K562 (cell line): ENCODE results near the gene CALHM4. TPM values are rescaled to one million over a fixed set of nuclear protein-coding genes. Genes with fewer than 3 reads are reported as not detected.

ENCODE experiments used
- REST ChIP-seq, 2 experiments: fragments of 450-650 bp; formaldehyde crosslinking in 1 of 2; IDR thresholded peaks; 2 replicates each; pipeline versions ENCODE4 v1.4.0 to v1.6.1; 2014 to 2020; ENCODE audit warnings: mild to moderate bottlenecking in 2 of 2, borderline replicate concordance in 1 of 2, low read depth in 1 of 2
- polyA plus RNA-seq, 8 experiments: library from polyadenylated mRNA; depleted of rRNA in 4 of 8; stranded (reverse) in 5 of 8; unstranded in 3 of 8; fragments of >200 nt; fragmentation: Nextera tagmentation in 2 of 8; fragmentation: Illumina TruSeq in 1 of 8; extraction: Ambion mirVana in 2 of 8; extraction: Trizol in 1 of 8; gene quantifications; 2 replicates each; pipeline versions ENCODE4 v1.2.1 to v1.2.3, GENCODE V29; 2011 to 2014; ENCODE audit warnings: inconsistent platforms in 1 of 8, missing spikeins in 1 of 8
- total RNA-seq, 7 experiments: library from RNA; depleted of rRNA in 6 of 7; stranded (reverse); fragments of >200 nt in 6 of 7; fragmentation: Illumina TruSeq in 2 of 7; extraction: Trizol in 2 of 7; gene quantifications; 2 replicates each; pipeline versions ENCODE4 v1.2.1 to v1.2.3, GENCODE V29; 2011 to 2021; ENCODE audit warnings: low replicate concordance in 1 of 7

Gene CALHM4
- total and polyA plus RNA-seq, 9 of the 15 experiments (the other 6 are each of a cell fraction or from before 2014, with no cell fraction given): not detected

- TF ChIP-seq REST (IDR thresholded peaks at IDR 0.05; ENCODE audit: borderline replicate concordance): no peak
- no peak for TF ChIP-seq REST (CRISPR knock-in tag; IDR thresholded peaks at IDR 0.05; ENCODE audit: low read depth)
- TF ChIP-seq, all 486 proteins: peak for 0
Observed at GRCh38 chr6:116560130-116560529, 6.6 kb downstream of the CALHM4 start (continued).
